Activated CD8-positive, alpha-beta memory T cell treated with anti-CD3 and anti-CD28 coated beads, Interleukin-2, amount 50 U/mL, for 24 hours (primary cell): ENCODE measurements around the gene SIK2.

ENCODE experiments used
- DNase-seq: peaks from one replicate; pipeline ENCODE4 v3.0.0-alpha.2; 2020; ENCODE audit errors: extremely low read depth

The SIK2 gene

DNA sequence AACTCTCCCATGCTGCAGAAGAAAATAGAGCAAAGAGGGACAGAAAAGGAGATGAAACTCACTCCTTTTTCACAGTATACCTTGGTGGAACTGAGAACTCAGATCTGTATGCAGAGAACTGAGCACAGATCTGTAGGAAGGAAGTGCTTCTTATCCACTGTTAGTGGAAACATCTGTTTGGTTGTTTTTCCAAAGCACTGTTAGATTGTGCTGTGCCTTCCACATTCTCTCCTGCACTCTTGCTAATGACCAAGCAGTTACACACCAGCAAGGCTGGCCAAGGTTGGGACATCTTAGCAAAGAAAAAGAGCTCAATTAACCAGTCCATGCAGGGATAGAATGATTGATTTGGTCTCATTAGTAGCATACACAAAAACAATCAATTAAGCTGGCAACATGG lies 20.1 kb upstream of the SIK2 start:
- no peak for DNase-seq

DNA sequence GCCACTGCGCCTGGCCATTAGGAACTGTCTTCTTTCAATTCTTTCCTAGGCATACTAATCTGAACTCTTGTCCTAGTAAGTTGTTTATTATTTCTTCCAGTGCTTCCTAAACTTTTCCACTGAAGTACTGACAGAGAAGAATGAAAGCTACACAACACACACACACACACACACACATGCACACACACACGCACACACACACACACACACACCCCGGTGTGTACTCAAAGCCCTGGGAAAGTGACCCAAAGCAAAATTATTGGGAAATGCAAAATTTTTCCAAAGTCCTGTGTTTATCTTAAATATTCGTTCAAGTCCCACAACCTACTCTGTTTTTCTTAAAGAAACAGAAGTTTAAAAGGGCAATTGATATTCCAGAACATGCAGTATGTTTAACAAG lies 19.4 kb upstream of the SIK2 start:
- DNase-seq = no peak

DNA sequence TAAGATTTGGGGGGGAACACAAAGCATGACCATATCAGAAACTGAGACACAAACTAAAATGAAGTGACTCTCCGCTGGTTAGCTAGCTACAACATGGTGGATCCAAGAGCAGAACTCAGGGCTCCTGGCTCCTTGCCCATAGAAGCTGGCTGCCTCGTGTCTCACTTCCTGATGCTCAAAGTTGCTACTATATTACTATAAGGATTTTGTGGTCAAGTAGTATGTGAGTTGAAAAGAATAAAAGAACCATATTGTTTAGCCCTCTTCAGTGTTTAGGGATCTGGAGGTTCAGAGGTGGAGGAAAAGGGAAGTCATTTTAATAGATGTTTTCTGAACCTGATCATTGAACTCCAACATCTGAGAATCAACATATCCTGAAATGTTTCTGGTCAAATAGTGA lies 16.9 kb upstream of the SIK2 start:
- DNase-seq = no peak

DNA sequence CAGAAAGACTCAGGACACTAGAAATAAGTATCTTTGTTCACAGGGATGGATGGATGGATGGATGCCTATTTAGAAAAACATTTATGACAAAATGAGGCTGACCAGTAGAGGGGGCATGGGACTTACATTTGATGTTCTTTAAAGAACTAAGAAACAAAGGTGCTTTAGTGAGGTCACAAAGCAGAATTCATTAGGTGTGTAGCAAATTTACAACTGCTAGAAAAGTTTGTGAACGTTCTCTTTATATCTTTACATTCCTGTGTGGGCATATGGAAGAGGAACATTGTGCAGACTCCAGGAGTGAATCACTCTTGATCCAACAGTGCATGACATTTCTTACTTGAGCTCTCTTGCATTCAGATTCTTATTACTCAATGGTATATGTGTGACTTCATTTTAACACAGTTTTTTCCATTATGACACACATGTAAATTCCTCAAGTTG lies 15.8 kb upstream of the SIK2 start:
- no peak for DNase-seq

DNA sequence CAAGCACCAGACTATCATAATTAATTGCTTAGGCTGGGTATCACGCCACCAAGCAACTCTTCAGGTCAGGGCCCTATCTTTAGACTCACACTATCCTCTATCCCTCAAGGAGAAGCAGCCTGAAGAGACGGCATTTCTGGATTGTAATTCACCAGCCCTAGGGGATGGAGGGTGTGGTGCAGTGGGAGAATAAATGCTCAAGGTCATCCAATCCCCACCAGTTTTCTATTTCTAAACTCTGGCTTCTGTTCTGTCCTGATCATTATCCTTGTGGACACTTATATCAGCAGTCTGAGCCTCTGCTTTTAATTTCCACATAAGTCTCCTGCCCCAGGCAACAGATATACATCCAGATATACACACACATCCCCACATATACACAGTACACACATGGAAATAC lies 13.1 kb upstream of the SIK2 start:
- no peak for DNase-seq

DNA sequence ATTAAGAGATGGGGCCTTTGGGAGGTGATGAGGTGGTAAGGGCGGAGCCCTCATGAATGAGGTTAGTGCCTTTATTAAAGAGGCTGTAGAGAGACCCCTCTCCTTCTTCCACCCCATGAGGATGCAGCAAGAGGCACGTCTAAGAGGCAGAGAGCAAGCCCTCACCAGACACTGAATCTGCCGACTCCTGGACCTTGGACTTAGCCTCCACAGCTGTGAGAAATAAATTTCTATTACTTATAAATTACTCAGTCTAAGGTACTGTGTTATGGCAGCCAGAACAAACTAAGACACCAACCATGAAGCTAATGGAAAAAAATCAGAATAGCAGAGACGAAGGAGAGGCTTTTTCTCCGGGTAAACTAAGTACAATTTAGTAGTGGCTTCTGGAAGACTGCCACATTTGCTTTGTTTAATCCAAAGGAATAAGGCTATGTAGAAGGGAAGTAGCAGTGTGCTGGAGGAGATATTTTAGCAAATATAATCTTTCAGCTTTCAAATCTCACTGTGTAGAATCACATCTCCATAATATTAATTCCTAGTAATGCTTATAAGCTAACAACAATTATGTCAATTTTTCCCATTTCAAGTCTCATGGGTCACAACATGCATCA lies 12.3 kb upstream of the SIK2 start:
- DNase-seq = no peak

DNA sequence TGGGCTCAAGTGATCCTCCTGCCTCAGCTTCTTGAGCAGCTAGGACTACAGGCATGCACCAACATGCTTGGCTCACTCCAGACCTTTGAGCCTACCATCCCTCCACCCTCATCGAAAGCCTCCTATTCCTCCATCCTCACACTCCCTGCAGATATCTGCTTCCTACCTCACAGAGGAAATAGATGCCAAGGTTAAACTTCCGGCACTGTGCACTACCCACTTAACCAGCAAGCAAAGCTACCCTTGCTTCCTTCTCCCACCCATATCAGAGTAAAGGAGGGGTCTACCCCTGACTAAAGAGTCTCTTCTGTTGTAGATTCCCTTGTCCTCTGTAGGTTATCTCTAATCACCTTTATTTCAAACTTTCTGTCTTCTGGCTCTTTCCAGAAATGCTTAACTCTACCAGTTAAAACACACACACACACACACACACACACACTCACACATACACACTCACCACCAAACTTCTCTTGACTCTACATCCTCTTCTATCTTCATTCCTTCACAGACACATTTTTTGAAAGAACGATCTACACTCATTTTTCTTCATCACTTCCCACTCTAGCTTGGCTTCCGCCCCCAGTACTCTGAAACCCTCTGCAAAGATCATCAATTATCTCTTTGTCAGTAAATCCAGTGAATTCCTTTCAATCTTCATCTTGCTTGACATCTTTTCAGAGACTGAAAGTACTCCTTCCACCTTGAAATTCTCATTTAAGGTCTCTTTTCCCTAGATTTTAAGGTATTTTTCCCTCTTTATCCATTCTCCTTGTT lies 10.9 kb upstream of the SIK2 start:
- no peak for DNase-seq

DNA sequence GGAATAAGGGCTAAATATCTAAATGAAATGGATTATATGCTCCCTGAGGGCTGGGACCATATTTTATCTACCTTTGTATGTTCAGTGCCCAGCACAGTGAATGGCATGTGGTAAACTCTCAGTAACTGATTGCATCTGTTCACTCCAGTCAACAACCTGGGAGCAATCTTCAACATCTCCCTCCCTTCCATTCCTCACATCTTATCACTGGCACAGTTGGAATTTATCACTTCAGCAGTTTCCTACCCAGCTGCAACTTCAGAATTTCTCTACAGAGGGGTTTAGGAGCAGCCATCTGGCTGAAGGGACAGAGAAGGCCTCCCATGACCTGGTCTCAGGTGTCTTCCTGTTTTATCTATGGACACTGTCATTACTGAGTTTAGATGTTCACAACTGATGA lies 9.8 kb upstream of the SIK2 start:
- DNase-seq = no peak

DNA sequence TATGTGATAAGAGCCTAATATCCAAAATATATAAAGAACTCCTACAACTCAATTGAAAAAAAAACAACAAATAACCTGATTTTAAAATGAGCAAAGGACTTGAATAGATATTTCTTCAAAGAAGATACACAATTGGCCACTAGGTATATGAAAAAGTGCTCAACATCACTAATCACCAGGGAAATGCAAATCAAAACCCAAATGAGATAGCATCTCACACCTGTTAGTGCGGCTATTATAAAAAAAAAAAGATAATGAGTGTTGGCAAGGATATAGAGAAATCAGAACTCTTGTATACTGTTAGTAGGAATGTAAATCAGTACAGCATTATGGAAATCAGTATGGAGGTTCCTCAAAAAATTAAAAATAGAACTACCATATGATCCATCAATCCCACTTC lies 5.9 kb upstream of the SIK2 start:
- DNase-seq = no peak

DNA sequence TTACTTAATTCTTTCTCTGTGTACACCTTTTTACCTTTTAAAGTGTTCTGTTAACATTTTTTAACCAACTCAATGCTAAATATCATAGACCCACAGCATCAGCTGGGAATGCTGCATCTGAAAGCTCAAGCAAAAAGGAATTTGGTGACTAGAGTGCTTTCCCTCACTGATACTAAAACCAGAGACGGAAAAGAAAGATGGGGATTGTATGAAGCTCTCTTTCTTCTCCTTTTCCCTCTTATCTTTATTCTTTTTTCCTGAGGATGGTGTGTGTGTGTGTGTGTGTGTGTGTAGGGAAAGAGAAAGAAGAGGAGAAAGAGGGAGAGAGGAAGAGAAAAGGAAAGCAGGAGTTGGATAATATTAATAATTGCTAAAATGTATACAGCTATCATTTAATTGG lies 4.1 kb upstream of the SIK2 start:
- no peak for DNase-seq

DNA sequence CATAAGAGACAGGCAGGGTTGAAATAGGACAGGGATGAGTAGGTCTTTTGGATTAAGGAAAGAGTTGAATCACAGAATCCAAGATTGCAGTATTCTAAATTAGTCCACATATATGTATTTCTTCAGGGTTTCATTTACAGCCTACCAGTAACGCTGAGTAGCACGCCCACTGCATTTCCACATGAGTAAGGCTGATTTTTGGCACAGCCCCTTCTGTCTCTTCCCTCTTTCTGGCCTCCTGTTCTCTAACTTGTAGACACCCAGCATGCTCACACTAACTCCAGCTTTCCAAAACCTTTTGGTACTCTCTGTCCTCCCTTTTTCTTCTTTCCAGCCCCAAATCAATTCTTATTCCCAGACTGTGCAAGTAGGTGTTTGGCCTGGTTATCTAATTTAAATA lies 3.7 kb upstream of the SIK2 start:
- no peak for DNase-seq

DNA sequence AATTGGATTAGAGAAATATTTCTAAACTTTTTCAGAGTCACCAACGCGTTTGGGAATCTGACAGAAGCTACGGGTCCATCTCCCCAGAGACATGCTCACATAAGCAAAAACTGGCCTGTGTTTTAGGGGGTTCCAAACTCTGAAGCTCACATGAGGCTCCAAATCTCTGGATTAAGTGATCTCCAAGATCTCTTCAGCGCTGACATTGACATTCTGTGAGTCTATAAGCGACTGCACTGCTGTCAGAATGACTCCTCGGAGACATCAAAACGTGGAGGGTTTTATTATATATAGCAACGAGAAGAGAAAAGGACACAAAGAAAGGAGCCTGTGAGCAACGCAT lies 642 bp upstream of the SIK2 start:
- no peak for DNase-seq

DNA sequence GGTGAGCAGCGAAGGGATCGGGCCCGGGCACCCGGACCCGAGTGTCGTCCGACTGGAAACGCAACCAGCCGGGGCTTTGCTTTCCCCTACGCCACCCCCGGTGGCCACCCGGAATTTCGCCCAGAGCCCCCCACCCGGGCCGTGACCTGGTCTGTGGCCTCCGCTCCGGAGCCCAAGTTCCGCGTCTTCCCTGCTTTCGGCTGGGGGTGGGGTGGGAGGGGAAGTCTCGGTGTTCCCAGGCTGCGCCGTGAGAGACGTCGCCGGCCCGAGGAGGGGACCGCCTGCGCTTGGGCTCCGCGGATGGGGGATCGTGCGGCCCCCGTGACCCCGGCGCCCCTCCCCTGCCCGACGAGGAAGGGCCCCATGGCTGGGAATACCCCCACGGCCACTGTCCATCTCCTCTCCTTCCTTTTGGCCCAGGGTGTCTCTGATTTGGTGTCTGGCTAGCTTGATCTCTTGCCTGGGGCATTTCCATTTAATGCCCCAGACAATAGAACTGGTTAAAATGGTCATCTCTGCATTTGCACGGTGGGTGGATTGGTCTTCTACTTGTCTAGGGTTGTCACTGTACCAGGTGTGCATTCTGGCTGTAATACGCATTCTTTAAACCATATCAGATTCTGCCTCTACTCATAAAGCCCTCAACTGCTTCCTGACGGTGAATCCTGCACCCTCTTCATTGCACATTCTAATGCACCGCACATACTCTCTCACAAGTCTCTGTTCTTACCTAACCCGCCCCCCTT lies 789 bp downstream of the SIK2 start:
- DNase-seq = no peak

DNA sequence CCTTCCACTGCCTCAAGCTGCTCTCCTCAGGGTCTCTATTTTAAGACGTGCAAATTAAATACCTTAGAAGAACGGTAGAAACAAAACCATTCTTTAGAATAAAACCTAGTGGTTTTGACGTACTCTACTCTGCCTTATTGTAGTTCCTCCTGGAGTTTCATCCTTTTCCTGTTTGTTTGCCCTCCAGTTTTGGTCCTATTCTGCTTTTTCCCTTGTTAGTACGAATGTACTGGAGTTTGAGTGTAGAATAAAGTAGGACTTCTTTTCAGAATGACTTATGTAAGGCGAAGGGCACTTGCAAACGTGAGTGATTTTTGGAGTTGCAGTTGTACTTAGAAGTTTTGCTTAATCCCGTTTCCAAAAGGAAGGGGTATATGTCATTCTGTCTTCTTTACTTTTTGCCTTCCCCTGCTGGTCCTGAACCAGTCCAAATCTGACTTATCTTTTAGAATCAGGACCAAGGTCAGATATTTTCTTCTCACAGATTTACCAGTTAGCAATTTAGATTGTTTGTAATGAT lies 1.4 kb downstream of the SIK2 start:
- DNase-seq = no peak

DNA sequence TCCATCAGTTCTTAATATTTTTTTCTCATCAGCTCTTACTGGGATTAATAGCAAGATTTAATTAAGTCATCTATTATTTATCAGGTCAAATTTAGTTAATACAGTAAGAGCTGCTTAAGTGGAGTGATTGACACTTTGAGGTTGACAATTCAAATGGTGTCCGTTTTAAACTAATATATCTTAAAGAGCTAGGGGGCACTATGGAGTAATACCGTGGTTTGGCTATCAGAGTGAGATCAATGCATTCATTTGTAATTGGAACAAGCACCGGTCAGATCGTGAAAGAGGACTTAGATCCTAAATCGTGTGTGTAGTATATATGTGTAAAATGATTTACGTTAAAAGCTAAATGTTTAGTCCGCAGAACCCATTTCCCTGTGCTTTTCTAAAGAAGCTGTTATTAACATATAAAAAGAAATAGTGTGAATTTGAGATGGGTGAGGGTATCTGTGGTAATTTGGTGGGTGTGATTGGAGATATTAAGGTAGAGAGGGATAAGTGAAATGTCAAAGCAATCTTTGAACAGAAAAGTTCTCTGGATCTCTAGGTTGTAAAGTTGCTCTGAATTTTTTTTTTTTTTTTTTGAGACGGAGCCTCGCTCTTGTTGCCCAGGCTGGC lies 2.3 kb downstream of the SIK2 start:
- DNase-seq = no peak

DNA sequence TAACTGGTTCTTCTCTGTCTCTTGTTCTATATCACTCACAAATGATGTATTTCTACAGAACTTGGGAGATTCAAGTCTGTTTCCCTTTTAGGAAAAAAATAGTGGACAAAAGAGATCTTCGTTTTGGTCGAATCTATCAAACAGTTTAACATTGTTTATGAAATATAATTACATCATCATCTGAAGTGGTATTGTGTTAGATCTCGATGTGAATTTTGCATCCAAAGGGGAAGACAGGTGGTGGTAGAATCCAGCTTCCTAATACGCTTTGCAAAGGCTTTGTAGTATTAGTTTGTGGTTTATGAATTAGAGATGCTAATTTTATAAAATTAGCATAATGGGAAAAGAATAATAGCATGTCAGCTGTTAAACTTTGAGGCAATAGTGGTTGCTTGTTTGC lies 3.4 kb downstream of the SIK2 start:
- no peak for DNase-seq

DNA sequence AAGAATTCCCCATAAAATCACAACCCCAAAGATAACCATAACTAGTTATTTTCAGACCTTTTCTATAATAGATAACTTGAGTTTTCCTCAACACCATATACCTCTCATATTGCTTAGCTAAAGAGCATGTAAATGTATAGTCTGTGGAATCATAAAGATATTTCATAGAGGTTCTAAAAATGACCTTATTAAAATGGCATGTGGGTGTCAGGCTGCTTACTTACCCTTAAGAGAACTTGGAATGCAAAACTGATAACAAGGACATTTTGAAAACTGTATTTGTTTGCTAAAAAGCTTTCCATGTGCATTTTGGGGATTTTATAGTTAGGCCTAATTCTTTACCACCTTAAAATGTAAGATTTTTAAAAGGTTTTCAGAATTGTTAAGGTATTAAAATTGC lies 4.7 kb downstream of the SIK2 start:
- DNase-seq = no peak

DNA sequence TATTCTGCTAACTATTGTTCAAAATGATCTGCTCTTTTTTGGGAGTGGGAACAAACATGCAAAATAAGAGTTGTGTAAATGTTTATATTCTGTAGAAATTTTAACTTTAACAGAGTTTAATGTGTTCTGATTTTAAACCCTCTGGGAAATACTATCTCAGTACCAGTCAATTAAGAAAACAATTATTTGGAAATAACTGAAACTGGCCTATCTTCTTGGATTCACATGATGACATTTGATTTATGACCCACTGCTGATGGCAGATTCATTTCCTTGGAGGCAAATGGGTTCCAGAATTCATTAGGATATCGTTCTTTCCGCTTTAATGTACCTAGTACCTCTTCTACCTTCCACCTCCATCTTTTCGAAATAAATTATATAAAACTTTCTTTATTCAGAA lies 5.5 kb downstream of the SIK2 start:
- DNase-seq = no peak

DNA sequence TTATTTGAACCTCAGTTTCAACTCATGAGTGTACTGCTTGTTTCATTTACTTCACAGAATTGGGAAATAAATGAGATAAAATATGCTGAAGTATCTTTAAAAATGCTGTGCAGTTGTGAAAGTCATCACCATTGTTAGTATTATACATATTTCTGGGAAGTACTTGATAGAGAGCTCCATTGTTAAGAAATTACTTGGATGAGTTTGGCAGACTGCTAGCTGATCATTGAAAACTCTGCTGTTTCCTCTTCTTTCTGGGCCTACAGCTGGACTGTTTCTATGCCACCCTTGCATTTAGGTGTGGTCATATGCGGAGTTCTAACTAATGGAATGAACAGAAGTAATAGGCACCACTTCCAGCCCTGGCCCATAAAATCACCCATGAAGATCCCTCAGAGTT lies 10.0 kb downstream of the SIK2 start:
- DNase-seq = no peak

DNA sequence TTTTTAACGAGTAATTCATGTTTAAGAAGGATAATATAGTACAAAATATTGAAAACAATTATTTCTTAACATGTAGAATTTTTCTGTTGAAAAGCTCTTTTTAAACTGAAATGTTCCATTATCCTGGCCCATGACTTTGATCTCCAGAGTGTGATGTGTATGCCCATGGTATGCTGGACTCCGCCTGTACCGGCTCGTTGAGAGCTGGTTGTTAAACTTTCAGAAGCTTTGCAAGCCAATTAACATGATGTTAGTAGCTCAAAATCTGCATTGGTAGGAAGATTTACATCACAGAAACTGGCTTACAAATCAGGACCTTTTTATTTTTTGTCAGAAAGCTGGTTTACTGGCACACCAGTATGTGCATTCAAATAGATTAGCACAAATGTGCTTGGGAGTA lies 15.0 kb downstream of the SIK2 start:
- DNase-seq = no peak

DNA sequence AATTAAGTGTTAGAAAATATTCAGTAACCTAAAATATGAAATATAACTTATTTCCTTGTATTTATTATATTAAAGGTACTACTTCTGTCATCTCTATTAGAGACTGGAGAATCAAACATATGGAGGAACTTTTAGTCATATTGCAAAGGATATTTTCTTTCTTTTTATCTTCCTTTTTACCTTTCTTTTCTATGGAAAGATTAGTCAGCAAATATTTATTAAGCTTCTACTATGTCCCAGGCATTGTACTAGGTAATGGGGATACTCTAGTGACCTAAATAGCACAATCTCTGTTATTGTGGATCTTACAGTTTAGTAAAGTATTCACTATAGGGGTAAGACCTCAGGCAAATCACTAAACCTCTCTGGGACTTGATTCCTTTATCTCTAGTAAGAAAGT lies 18.3 kb downstream of the SIK2 start:
- no peak for DNase-seq

DNA sequence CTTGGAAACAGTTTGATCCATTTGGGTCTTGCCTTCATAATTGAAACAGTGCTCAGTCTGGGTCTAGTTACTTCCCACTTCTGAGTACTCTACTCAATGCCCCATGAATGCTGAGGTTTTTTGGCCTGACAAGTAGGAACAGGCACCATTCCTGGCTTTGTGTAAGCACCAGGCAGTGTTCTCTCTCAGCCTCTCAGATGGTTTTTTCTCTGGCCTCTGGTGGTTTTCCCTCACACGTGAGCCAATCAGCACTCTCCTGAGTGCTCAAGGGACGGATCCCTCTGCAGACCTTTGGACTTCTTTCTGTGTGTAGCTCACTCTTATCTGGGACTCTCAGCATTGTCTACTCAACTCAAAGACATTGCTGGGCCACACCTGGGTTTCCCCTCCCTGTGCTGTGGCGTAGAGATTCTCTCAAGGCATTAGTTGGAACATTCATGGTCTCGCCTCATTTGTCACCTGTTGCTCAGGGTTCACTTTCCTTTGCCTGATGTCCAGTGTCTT lies 21.3 kb downstream of the SIK2 start:
- no peak for DNase-seq
